DMS53 treated with DMSO at 0.1 percent for 48 hours (cell line): ENCODE measurements around the gene AP2A2.

Experiments
- DNase-seq: peaks from one replicate; lab custom pipeline; 2025; ENCODE audit not compliant: unreplicated experiment; lab: John Stamatoyannopoulos, UW

AP2A2 gene

GRCh38 chr11:898540-899190 lies 27.0 kb upstream of the AP2A2 start:
- DNase-seq, result no peak

- DNase-seq, result no peak
Measured at GRCh38 chr11:899724-900123, 25.9 kb upstream of the AP2A2 start.

- DNase-seq, result no peak
Measured at GRCh38 chr11:900545-900944, 25.1 kb upstream of the AP2A2 start.

- DNase-seq, result no peak
Measured at GRCh38 chr11:901452-902061, 24.1 kb upstream of the AP2A2 start.

- no peak for DNase-seq
Measured at GRCh38 chr11:904380-904779, 21.3 kb upstream of the AP2A2 start.

- DNase-seq, result no peak
Measured at GRCh38 chr11:905952-906351, 19.7 kb upstream of the AP2A2 start.

GRCh38 chr11:907668-908067 lies 18.0 kb upstream of the AP2A2 start:
- no peak for DNase-seq

GRCh38 chr11:908273-908672 lies 17.4 kb upstream of the AP2A2 start:
- no peak for DNase-seq

GRCh38 chr11:909406-909805 lies 16.3 kb upstream of the AP2A2 start:
- no peak for DNase-seq

- no peak for DNase-seq
Measured at GRCh38 chr11:910044-910588, 15.6 kb upstream of the AP2A2 start.

GRCh38 chr11:910589-911030 lies 15.1 kb upstream of the AP2A2 start, which contains the start of gene CHID1:
Gene CHID1 (minus strand): TSS chr11:910810. CDS start chr11:904816, 5,994 bp downstream.
- peak; percentile 68 for DNase-seq

GRCh38 chr11:911031-911889 lies 14.4 kb upstream of the AP2A2 start:
- no peak for DNase-seq

GRCh38 chr11:911890-912219 lies 13.8 kb upstream of the AP2A2 start:
- no peak for DNase-seq

GRCh38 chr11:912266-912665 lies 13.4 kb upstream of the AP2A2 start:
- DNase-seq, result no peak

GRCh38 chr11:913043-913442 lies 12.6 kb upstream of the AP2A2 start:
- no peak for DNase-seq

- DNase-seq, result no peak
Measured at GRCh38 chr11:914204-914603, 11.5 kb upstream of the AP2A2 start.

GRCh38 chr11:914747-915501 lies 10.7 kb upstream of the AP2A2 start:
- no peak for DNase-seq

- DNase-seq, result no peak
Measured at GRCh38 chr11:917426-917825, 8.2 kb upstream of the AP2A2 start.

- no peak for DNase-seq
Measured at GRCh38 chr11:921921-922678, 3.6 kb upstream of the AP2A2 start.

GRCh38 chr11:923691-924405 lies 1.8 kb upstream of the AP2A2 start:
- no peak for DNase-seq
